ELR (cell line): ENCODE measurements around the gene SMAD6.

ENCODE experiments used
- DNase-seq: peaks from one replicate; pipeline ENCODE4 v3.0.0-alpha.2; 2015; ENCODE audit warnings: low read depth

SMAD6 gene

DNA sequence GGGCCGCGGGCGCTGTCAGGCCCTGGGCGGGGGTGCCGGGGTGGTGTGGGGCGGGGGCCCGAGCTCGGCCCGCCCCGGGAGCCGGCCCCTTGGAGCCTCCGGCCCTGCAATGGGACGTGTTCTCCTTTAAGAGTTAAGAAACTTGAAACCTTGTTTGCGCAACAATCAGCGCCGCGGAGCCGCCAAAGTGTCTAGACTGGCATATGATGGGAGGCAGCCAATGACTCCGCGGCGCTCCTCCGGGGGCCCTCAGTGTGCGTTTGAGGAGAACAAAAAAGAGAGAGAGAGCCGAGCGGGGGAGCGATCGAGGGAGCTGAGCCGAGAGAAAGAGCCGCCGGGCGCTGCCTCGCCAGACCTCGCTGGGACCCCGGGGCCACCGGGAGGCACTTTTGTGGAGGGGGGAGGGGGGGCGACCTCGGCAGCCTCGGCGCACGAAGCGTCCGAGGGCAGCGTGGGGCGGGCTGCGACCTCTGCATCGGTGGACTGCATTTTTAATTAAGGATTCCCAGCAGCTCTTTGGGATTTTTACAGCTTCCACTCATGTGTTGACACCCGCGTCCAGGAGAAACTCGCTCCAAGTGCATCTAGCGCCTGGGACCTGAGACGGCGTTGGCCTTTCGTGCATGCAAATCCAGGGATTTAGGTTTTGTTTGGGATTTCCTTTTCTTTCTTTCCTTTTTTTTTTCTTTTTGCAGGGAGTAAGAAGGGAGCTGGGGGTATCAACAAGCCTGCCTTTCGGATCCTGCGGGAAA lies at the start of gene SMAD6:
TSS of gene SMAD6 (plus strand) at position 202 of the 752 bp plus-strand sequence. CDS start 1,023 bp downstream, outside the sequence.
- DNase-seq = peak; percentile 98

GRCh38 chr15:66652806-66653205 lies 49.2 kb upstream of the SMAD6 start:
- no peak for DNase-seq

GRCh38 chr15:66653398-66653797 lies 48.6 kb upstream of the SMAD6 start:
- no peak for DNase-seq

DNA sequence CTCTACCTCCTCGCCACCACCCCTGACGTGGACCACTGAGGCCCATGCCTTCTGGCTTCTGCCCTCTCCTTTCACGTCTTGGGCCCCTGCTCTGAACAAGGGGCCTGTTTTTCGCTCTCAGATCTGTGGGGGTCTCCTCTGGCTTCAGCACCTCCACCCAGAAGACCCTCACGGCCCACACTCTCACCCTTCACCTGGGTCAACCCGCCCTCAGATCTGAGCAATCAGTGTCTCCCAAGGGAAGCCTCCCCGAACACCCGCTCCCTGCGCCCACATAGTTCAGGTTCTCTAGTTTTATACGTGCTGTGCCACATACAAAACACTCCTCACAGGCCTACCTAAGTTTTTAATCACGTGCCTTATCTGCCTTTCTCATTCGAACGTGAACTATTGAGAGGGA lies 48.2 kb upstream of the SMAD6 start:
- no peak for DNase-seq

DNA sequence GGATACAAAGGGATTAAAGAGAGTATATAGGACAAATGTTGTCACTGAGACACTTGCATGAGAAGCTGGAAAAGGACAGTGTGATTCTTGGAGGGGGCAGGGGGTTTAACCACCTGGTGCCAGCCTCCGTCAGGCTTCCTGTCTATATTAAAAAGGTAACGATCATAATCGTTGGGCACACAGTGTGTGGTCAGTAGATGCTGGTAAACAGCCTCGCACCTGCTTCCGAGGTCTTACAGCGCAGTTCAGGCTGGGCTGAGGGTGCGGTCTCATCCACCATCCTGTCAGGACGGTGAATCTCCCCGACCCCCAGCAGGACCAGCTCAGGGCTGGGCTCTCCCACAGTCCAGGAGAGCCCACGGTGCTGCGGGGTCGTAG lies 47.7 kb upstream of the SMAD6 start:
- DNase-seq = no peak

GRCh38 chr15:66654739-66655375 lies 47.2 kb upstream of the SMAD6 start:
- DNase-seq = no peak

DNA sequence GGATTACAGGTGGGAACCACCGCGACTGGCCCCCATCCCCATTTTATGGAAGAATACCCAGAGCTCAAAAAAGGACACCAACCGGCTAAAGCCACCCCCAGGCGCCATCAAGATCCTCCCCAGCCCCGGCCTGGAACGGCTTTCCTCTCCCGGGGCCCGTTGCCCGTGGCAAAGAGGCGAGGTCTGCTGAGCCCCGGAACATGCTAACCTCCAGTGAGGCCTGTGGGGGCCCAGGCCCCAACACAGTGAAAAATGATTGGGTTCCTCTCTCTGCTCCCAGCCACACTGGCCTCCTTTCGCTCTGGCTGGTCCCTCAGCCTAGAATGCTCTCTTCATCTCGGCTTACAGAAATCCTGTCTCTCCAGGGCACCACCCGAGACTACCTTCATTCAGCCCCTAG lies 46.5 kb upstream of the SMAD6 start:
- DNase-seq = no peak

- no peak for DNase-seq
Measured at GRCh38 chr15:66655997-66656396, 46.0 kb upstream of the SMAD6 start.

DNA sequence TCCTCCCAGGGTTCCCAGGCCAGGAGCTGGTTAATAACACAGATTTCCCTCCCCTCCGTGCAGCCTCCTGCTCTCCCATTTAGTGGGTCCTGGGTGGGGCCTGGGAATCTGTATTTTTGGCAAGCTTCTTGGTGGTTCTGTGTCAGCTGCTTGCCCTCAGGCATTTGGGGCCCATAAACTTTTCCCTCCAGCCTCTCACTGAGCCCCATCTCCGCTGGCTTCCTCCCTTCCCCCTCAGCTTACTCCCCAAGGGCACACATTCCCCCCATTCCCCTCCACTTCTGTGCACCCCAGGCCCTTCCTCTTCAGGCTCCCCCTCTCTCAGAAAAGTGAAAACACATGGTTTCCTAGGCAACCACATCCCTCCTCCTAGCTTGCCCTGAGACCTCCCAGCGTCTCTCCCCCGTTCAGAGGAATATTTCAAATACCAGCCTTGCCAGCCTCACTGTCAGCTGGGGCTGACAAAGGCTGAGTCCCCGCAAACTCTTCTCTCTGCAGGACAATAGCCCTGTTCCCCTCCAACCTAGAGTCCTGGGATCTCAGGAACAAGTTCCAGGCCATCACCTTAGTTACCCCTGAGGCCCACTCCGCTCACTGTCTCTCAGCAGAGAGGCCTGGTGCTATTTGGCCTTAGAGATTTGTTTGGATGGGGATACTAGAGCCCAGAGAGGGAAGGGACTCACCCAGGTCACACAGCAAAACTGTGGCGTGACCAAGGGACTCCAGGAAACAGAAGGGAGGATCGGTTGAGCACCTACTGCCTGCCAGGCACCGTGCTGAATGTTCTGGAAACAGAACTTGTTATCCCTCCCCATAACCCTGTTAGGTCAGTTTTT lies 44.6 kb upstream of the SMAD6 start:
- no peak for DNase-seq

DNA sequence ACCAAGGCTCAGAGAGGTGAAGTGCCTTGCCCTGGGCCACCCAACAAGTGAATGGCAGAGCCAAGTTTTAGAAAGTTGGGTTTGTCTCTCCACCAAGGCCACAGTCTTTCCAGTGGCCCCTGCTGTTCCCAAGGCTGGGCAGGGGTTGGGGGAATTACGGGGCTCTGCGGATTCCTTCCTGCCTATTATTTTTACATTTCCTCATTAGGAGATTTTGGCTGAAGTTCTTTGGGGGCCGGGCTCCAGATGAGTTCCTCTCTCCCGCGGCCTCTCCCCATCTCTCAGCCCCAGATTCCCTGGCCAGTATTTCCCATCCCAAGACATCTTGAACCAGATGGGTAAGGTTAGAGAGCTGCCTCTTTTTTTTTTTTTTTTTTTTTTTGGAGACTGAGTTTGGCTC lies 44.0 kb upstream of the SMAD6 start:
- DNase-seq = no peak

- DNase-seq = no peak
Measured at GRCh38 chr15:66658855-66659254, 43.2 kb upstream of the SMAD6 start.

- no peak for DNase-seq
Measured at GRCh38 chr15:66659384-66659783, 42.7 kb upstream of the SMAD6 start.

GRCh38 chr15:66661432-66662096 lies 40.5 kb upstream of the SMAD6 start:
- no peak for DNase-seq

- DNase-seq = no peak
Measured at GRCh38 chr15:66662522-66662921, 39.5 kb upstream of the SMAD6 start.

DNA sequence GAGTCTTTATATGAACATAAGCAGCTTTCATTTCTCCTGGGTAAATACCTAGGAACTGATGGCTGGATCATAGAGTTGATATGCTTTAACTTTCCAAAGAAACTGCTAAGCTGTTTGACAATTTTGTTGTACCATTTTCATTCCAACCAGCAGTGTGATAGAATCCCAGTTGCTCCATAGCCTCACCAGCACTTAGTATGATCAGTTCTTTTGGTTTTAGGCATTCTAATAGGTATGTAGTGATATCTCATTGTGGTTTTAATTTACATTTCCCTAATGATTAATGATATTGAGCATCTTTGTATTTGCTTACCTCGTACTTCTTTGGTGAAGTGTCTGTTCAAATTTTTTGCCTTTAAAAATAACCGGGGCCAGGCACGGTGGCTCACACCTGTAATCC lies 38.4 kb upstream of the SMAD6 start:
- no peak for DNase-seq

DNA sequence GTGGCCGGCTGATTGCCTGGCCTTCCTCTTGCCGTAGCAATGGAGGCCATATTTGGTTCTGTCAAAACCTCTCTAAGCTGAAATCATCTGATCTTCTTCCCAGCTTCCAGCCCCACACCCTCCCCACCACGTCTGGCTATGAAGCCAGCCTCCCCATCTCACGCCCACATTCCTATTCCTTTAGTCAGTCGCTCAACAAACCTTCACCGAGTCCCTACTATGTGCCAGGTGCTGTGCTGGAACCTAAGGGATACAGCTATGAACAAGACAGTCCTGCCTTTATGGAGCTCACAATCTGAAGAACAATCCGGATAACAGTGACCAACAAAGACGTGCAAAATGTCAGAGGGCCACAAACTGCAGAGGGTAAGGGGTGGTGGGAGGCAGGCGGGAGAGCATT lies 31.9 kb upstream of the SMAD6 start:
- no peak for DNase-seq

- DNase-seq = peak; percentile 19
Measured at GRCh38 chr15:66670762-66671580, 31.1 kb upstream of the SMAD6 start.

GRCh38 chr15:66672867-66673266 lies 29.2 kb upstream of the SMAD6 start:
- DNase-seq = no peak

- DNase-seq = peak; percentile 21
Measured at GRCh38 chr15:66673410-66674322, 28.4 kb upstream of the SMAD6 start.

DNA sequence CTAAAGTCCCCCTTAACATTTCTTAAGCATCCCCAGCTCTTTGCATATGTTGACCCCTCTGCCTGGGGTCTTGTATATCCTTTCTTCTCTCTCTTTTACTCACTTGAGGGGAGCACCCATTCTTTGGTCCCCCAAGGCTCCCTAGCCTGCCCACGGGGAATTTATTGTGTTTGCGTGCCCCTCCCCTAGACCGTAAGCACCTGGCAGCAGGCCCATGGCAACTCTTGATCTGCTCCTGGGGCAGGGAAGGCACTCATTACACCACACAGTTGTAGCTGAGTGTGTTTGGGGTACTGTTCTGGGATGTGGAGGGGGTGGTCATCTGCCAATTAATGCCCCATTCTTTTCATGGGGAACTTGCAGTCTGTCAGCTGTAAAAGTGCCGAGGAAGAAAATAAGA lies 27.3 kb upstream of the SMAD6 start:
- no peak for DNase-seq
